GM21723 (cell line): ENCODE data around the gene KNG1.

Source experiments
- ATAC-seq: cut with Tn5 transposase; IDR thresholded peaks from one replicate; pipeline ENCODE4 v1.9.1; 2021; ENCODE audit warnings: mild to moderate bottlenecking, moderate library complexity; ENCODE audit not compliant: unreplicated experiment

KNG1 gene

GRCh38 chr3:186772701-186773417, 55.7 kb downstream of the KNG1 start:
- ATAC-seq = peak; percentile 93

GRCh38 chr3:186775999-186776398, 58.8 kb downstream of the KNG1 start:
- no peak for ATAC-seq

GRCh38 chr3:186779204-186779603, 62.0 kb downstream of the KNG1 start:
- ATAC-seq = no peak

GRCh38 chr3:186782542-186783057, 65.4 kb downstream of the KNG1 start:
- no peak for ATAC-seq

GRCh38 chr3:186783058-186783730, 66.0 kb downstream of the KNG1 start, which contains the start of gene EIF4A2:
EIF4A2 (plus strand) TSS chr3:186783577; CDS start chr3:186783611, 34 bp downstream.
- peak; percentile 61 for ATAC-seq

- peak; percentile 71 for ATAC-seq
Measured at GRCh38 chr3:186783731-186784515, 66.8 kb downstream of the KNG1 start.

GRCh38 chr3:186784820-186785494, 67.8 kb downstream of the KNG1 start:
- no peak for ATAC-seq

GRCh38 chr3:186785495-186786018, 68.4 kb downstream of the KNG1 start:
- no peak for ATAC-seq

- no peak for ATAC-seq
Measured at GRCh38 chr3:186786922-186787321, 69.8 kb downstream of the KNG1 start.

GRCh38 chr3:186787642-186788481, 70.7 kb downstream of the KNG1 start:
- no peak for ATAC-seq

- no peak for ATAC-seq
Measured at GRCh38 chr3:186788482-186789370, 71.6 kb downstream of the KNG1 start.

GRCh38 chr3:186789554-186790260, 72.5 kb downstream of the KNG1 start:
- no peak for ATAC-seq

GRCh38 chr3:186790261-186790981, 73.3 kb downstream of the KNG1 start:
- ATAC-seq = no peak
